Endothelial cell of umbilical vein (primary cell): ENCODE data around the gene KAT2B. TPM values are rescaled to one million over a fixed set of nuclear protein-coding genes. Genes with fewer than 3 reads are reported as not detected.

Experiments used
- BruUV-seq: library from RNA; stranded (reverse); fragments of 400-500 nt; replicated peaks from 2 replicates; lab custom pipeline; 2021; lab: Mats Ljungman, UMichigan
- CTCF ChIA-PET: fragments of 300-600, 350-600 bp; sonication (Branson Sonifier 250); formaldehyde crosslinking; loops from one replicate; lab custom pipeline; 2021; ENCODE audit warnings: antibody characterized with exemption, inconsistent platforms; lab: Charles Lee
- POLR2A ChIA-PET: fragments of 300-600, 350-600 bp; sonication (Branson Sonifier 250); formaldehyde crosslinking; loops from one replicate; lab custom pipeline; 2021; ENCODE audit warnings: antibody characterized with exemption, inconsistent platforms; lab: Charles Lee
- DNase-seq: peaks from one replicate; pipeline ENCODE4 v3.0.0-alpha.2; 2011; ENCODE audit warnings: low read depth, low spot score
- FAIRE-seq: peaks from 2 replicates; lab custom pipeline; 2011; peaks lifted over from hg19 to GRCh38; lab: Jason Lieb, UNC
- H2AFZ ChIP-seq: 2 replicates; pipeline ENCODE4 v1.6.0; 2012; ENCODE audit warnings: low read depth, low read length, control low read depth, inconsistent platforms
- H3K27ac ChIP-seq: 2 replicates; pipeline ENCODE4 v1.5.1; 2011; ENCODE audit warnings: low read depth, mild to moderate bottlenecking, control low read depth, low read length, moderate library complexity; ENCODE audit not compliant: insufficient read depth
- H3K27me3 ChIP-seq, 2 experiments: 2 replicates each; pipeline versions ENCODE4 v1.6.0 to v1.6.1; 2011; ENCODE audit warnings: low read length in 2 of 2, mixed read lengths in 1 of 2; ENCODE audit not compliant: control insufficient read depth in 2 of 2, insufficient read depth in 2 of 2
- H3K36me3 ChIP-seq, 2 experiments: 2 replicates in 1 of 2; 3 replicates in 1 of 2; pipeline ENCODE4 v1.5.1; 2011; ENCODE audit warnings: low read length in 2 of 2, mild to moderate bottlenecking in 1 of 2, moderate library complexity in 1 of 2; ENCODE audit not compliant: control insufficient read depth in 2 of 2, insufficient read depth in 2 of 2; ENCODE audit errors: extremely low read depth in 1 of 2
- H3K4me1 ChIP-seq: 3 replicates; pipeline ENCODE4 v1.5.1; 2011; ENCODE audit warnings: mild to moderate bottlenecking, low read length; ENCODE audit not compliant: control insufficient read depth, insufficient read depth; ENCODE audit errors: extremely low read depth
- H3K4me2 ChIP-seq: 2 replicates; pipeline ENCODE4 v1.6.1; 2011; ENCODE audit warnings: low read length, control low read depth, mixed read lengths; ENCODE audit not compliant: insufficient read depth
- H3K4me3 ChIP-seq, 3 experiments: fragments of 200-600 bp in 1 of 3; sonication (generic), shearing (Covaris generic) in 1 of 3; replicated peaks in 1 of 3; 2 replicates each; pipeline ENCODE4 v1.5.1; 2011 to 2016; ENCODE audit warnings: control low read depth in 3 of 3, low read length in 3 of 3, mild to moderate bottlenecking in 2 of 3, inconsistent platforms in 1 of 3, low read depth in 1 of 3, moderate library complexity in 1 of 3; ENCODE audit not compliant: insufficient read depth in 1 of 3
- H3K79me2 ChIP-seq: 2 replicates; pipeline ENCODE4 v1.6.0; 2012; ENCODE audit warnings: low read length, inconsistent platforms; ENCODE audit not compliant: control insufficient read depth, insufficient read depth
- H3K9ac ChIP-seq: replicated peaks from 2 replicates; pipeline ENCODE3; 2011; ENCODE audit warnings: low read length, control low read depth; ENCODE audit not compliant: insufficient read depth; ENCODE audit errors: extremely low read depth
- H3K9me1 ChIP-seq: replicated peaks from 3 replicates; pipeline ENCODE4 v1.6.0; 2011; ENCODE audit warnings: mild to moderate bottlenecking, low read length; ENCODE audit not compliant: control insufficient read depth, insufficient read depth; ENCODE audit errors: extremely low read depth
- H3K9me3 ChIP-seq: replicated peaks from 2 replicates; pipeline ENCODE4 v1.5.1; 2012; ENCODE audit warnings: low read length, inconsistent platforms; ENCODE audit not compliant: control insufficient read depth, insufficient read depth
- H4K20me1 ChIP-seq: replicated peaks from 2 replicates; pipeline ENCODE3; 2011; ENCODE audit warnings: mild to moderate bottlenecking, low read length; ENCODE audit not compliant: control insufficient read depth, insufficient read depth; ENCODE audit errors: extremely low read depth
- CTCF ChIP-seq, 2 donors: IDR thresholded peaks; 1 replicate in 1 of 2; 2 replicates in 1 of 2; pipeline ENCODE4 v1.5.1; 2011; ENCODE audit warnings: low read length in 2 of 2, mild to moderate bottlenecking in 2 of 2, moderate library complexity in 2 of 2, control low read depth in 1 of 2, inconsistent platforms in 1 of 2, low read depth in 1 of 2; ENCODE audit not compliant: insufficient read depth in 1 of 2; ENCODE audit errors: extremely low read depth in 1 of 2
- EZH2 ChIP-seq: IDR thresholded peaks from 2 replicates; pipeline ENCODE4 v1.6.1; 2012; ENCODE audit warnings: borderline replicate concordance, low read depth, mild to moderate bottlenecking, moderate library complexity, low read length, inconsistent platforms; ENCODE audit not compliant: severe bottlenecking
- FOS ChIP-seq: IDR thresholded peaks from 2 replicates; pipeline ENCODE4 v1.6.1; 2011; ENCODE audit warnings: mild to moderate bottlenecking, low read length, moderate library complexity, borderline replicate concordance; ENCODE audit not compliant: insufficient read depth
- JUN ChIP-seq: IDR thresholded peaks from 2 replicates; pipeline ENCODE4 v1.6.1; 2011; ENCODE audit warnings: borderline replicate concordance, low read depth; ENCODE audit not compliant: insufficient read length, insufficient read depth
- MYC ChIP-seq: IDR thresholded peaks from one replicate; pipeline ENCODE4 v1.6.1; 2011; ENCODE audit warnings: mild to moderate bottlenecking, low read depth, low read length
- dilution Hi-C: fragments of 300-500 bp; cut with MboI; formaldehyde crosslinking; loops from one replicate; pipeline ENCODE4 v1.15.0; 2019; ENCODE audit warnings: low sequenced_read_pairs; ENCODE audit not compliant: extremely low pct_ligation_motif_present
- intact Hi-C: fragments of 100-400 bp; cut with micrococcal nuclease; formaldehyde crosslinking; loops from one replicate; pipeline ENCODE4 v1.10.0; 2022
- polyA plus RNA-seq, 4 experiments: library from polyadenylated mRNA; depleted of rRNA in 3 of 4; stranded (reverse) in 3 of 4; unstranded in 1 of 4; fragments of >200 nt; gene quantifications; 2 replicates each; pipeline versions ENCODE4 v1.2.1 to v1.2.3, GENCODE V29; 2011 to 2012; ENCODE audit warnings: missing spikeins in 1 of 4
- total RNA-seq: library from RNA; stranded (reverse); gene quantifications from 2 replicates; pipeline ENCODE4 v1.2.3, GENCODE V29; 2021
- TF ChIP-seq, protein P1 (sequence below): IDR thresholded peaks from 2 replicates; pipeline ENCODE4 v1.6.1; 2011; ENCODE audit not compliant: insufficient read depth, insufficient read length

The KAT2B gene
- total and polyA plus RNA-seq, 2 donors (not counting 3 experiments of a cell fraction or from before 2014, with no cell fraction given) = 2.6 to 11.0 TPM

GRCh38 chr3:20154928-20155327, 114.7 kb downstream of the KAT2B start:
- Histone ChIP-seq H2AFZ (no peak overlapping the region), H3K4me1 (no peaks in the 10 kb centered on the region), H3K4me3 (no peak overlapping the region), H3K4me2 (no peak overlapping the region), H3K36me3 (peaks cover 0 to 2% of the 10 kb centered on the region in 2 experiments), H3K9ac (no peak overlapping the region), H3K9me3 (no peaks in the 10 kb centered on the region), H3K79me2 (no peaks in the 10 kb centered on the region), H4K20me1 (no peaks in the 10 kb centered on the region), H3K9me1 (no peaks in the 10 kb centered on the region), H3K27ac (no peak overlapping the region), H3K27me3 (no peaks in the 10 kb centered on the region)
- BruUV-seq = no TSS peak
- FAIRE-seq (no peak), DNase-seq (no peak)
- dilution Hi-C loops = no loop called here
- ChIA-PET POLR2A (no interaction called here), CTCF (interaction anchor here (1.0 kb wide), 2 partner anchors 10 to 269 kb away, joined by 3 read pairs; no protein-coding TSS in a partner anchor)
- intact Hi-C loops = loop anchor here (5.0 kb wide), 1 partner anchor 268 kb away; no protein-coding TSS in a partner anchor
- TF ChIP-seq EZH2 (no peak), MYC (no peak), CTCF (IDR thresholded peaks at IDR 0.05; ENCODE audit: extremely low read depth in 1 of 2, insufficient read depth in 1 of 2, low read depth in 1 of 2, low read length in 2 of 2) (no peak), JUN (no peak)
- TF ChIP-seq, protein P1, sequence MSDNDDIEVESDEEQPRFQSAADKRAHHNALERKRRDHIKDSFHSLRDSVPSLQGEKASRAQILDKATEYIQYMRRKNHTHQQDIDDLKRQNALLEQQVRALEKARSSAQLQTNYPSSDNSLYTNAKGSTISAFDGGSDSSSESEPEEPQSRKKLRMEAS = no peak

DNA sequence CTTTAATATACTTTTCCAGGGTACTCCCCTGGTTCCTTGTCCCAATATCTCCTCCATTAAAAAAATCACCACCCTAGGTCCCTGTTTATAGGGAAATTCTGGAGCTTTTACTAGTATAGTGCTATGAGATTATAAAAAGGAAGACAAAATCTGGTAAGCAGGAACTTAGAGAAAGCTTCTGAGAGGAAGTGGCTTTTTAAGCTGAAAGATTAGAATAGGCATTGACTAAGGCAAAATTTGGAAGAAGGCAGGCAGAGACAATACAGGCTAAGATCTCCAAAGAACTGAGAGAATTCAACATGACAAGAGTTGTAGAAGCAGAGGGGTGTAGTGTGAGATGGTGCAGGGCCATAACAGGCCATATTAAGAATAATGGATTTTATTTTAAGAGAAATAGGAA, 120.0 kb downstream of the KAT2B start:
- intact Hi-C loops = no loop called here
- H3K9me1 ChIP-seq = no peaks in the 10 kb centered on the region
- BruUV-seq = no TSS peak
- no peaks in the 10 kb centered on the region for H3K9me3 ChIP-seq
- H3K27ac ChIP-seq = no peak overlapping the region
- FAIRE-seq (no peak), DNase-seq (no peak)
- POLR2A ChIA-PET = no interaction called here
- H3K79me2 ChIP-seq = no peaks in the 10 kb centered on the region
- no peak overlapping the region for H3K9ac ChIP-seq
- H3K27me3 ChIP-seq = no peaks in the 10 kb centered on the region
- H4K20me1 ChIP-seq = no peaks in the 10 kb centered on the region
- dilution Hi-C loops = no loop called here
- TF ChIP-seq FOS (no peak), CTCF (IDR thresholded peaks at IDR 0.05; ENCODE audit: extremely low read depth in 1 of 2, insufficient read depth in 1 of 2, low read depth in 1 of 2, low read length in 2 of 2) (no peak)
- H2AFZ ChIP-seq = no peak overlapping the region
- H3K4me3 ChIP-seq = no peak overlapping the region
- H3K4me2 ChIP-seq = no peak overlapping the region
- no peaks in the 10 kb centered on the region for H3K4me1 ChIP-seq
- CTCF ChIA-PET = interaction anchor here (0.7 kb wide), 1 partner anchor 81 kb away, joined by 3 read pairs; no protein-coding TSS in a partner anchor
- peaks cover 0 to 3% of the 10 kb centered on the region in 2 experiments for H3K36me3 ChIP-seq
